GM12878 (cell line): ENCODE data around the gene EHMT2.

ENCODE experiments used
- CEBPB ChIP-seq, 2 experiments: fragments of 150-350 bp in 1 of 2; IDR thresholded peaks; 2 replicates each; pipeline ENCODE4 v1.6.1; 2012 to 2014; ENCODE audit warnings: low read depth in 2 of 2, low read length in 2 of 2, borderline replicate concordance in 1 of 2, inconsistent platforms in 1 of 2
- MEF2A ChIP-seq: IDR thresholded peaks from 2 replicates; pipeline ENCODE4 v1.6.1; 2011; ENCODE audit warnings: low read depth, mild to moderate bottlenecking, low read length, moderate library complexity; ENCODE audit not compliant: insufficient read depth
- NFYB ChIP-seq: IDR thresholded peaks from 2 replicates; pipeline ENCODE4 v1.6.1; 2011; ENCODE audit warnings: low read depth, mild to moderate bottlenecking, low read length, improper control_type of control experiment, moderate library complexity; ENCODE audit not compliant: insufficient read depth
- POU2F2 ChIP-seq: IDR thresholded peaks from 3 replicates; pipeline ENCODE4 v1.6.1; 2011; ENCODE audit warnings: low read depth, mild to moderate bottlenecking, low read length, borderline replicate concordance
- SP1 ChIP-seq: IDR thresholded peaks from one replicate; pipeline ENCODE4 v1.6.1; 2011; ENCODE audit warnings: low read depth, low read length
- SRF ChIP-seq, 2 experiments: IDR thresholded peaks; 2 replicates each; pipeline ENCODE4 v1.6.1; 2011; ENCODE audit warnings: low read depth in 2 of 2, low read length in 2 of 2, mild to moderate bottlenecking in 1 of 2, moderate library complexity in 1 of 2

GRCh38 chr6:31901415-31901952, 4.0 kb upstream of the EHMT2 start:
- TF ChIP-seq SRF (IDR thresholded peaks at IDR 0.05; ENCODE audit: low read depth in 2 of 2, low read length in 2 of 2) (no peak), MEF2A (no peak), POU2F2 (no peak), NFYB (no peak), CEBPB (IDR thresholded peaks at IDR 0.05; ENCODE audit: borderline replicate concordance in 1 of 2, low read depth in 2 of 2, low read length in 2 of 2) (no peak), SP1 (no peak)
